Measurements from ENCODE around the gene PNLDC1. TPM values are rescaled to one million over a fixed set of nuclear protein-coding genes. Genes with fewer than 3 reads are reported as not detected.
"Not testable (repeated sequence)": the region's sequence is repeated elsewhere in the genome, so short reads cannot be mapped to it uniquely, and the experiment has no call there.

Gene PNLDC1
- total RNA-seq, 3 donors from 2014 or later: 0.29 to 0.66 TPM; not detected in 1

DNA sequence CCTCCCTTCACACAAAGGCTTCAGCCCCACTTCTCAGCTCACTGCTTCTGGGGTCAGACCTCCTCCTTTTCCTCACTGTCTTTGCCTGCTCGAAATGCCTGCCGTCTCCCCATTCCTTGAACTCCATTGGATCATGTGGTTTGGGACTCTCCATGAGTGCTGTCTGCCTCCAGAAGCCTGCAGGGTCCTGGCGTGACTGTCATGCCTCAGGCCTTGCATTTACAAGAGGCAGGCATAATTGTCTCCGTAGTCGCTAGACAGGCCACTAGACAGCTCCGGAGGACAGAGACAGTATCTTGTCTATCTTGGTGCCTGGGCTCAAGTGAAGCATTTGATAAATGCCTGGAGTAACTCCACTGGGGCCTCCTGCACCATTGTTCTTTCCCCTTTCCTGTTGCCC lies 15.3 kb downstream of the PNLDC1 start:
- H3K4me3 ChIP-seq: no peak overlapping the region
- no peak overlapping the region for H3K27ac ChIP-seq
- TF ChIP-seq, protein P1, sequence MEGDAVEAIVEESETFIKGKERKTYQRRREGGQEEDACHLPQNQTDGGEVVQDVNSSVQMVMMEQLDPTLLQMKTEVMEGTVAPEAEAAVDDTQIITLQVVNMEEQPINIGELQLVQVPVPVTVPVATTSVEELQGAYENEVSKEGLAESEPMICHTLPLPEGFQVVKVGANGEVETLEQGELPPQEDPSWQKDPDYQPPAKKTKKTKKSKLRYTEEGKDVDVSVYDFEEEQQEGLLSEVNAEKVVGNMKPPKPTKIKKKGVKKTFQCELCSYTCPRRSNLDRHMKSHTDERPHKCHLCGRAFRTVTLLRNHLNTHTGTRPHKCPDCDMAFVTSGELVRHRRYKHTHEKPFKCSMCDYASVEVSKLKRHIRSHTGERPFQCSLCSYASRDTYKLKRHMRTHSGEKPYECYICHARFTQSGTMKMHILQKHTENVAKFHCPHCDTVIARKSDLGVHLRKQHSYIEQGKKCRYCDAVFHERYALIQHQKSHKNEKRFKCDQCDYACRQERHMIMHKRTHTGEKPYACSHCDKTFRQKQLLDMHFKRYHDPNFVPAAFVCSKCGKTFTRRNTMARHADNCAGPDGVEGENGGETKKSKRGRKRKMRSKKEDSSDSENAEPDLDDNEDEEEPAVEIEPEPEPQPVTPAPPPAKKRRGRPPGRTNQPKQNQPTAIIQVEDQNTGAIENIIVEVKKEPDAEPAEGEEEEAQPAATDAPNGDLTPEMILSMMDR (IDR thresholded peaks at IDR 0.05): no peak
- no peak for TF ChIP-seq POLR2A (IDR thresholded peaks at IDR 0.05)
- no peak for TF ChIP-seq POLR2AphosphoS5 (IDR thresholded peaks at IDR 0.05)
- no peaks in the 10 kb centered on the region for H3K4me1 ChIP-seq
- intact Hi-C loops (cut with DNase I; ENCODE audit: low total_unique reads): no loop called here
- DNase-seq (ENCODE audit: low spot score in 2 of 2): no peak
- H3K27me3 ChIP-seq: no peaks in the 10 kb centered on the region
- H3K36me3 ChIP-seq: no peaks in the 10 kb centered on the region
- no peaks in the 10 kb centered on the region for H3K9me3 ChIP-seq

DNA sequence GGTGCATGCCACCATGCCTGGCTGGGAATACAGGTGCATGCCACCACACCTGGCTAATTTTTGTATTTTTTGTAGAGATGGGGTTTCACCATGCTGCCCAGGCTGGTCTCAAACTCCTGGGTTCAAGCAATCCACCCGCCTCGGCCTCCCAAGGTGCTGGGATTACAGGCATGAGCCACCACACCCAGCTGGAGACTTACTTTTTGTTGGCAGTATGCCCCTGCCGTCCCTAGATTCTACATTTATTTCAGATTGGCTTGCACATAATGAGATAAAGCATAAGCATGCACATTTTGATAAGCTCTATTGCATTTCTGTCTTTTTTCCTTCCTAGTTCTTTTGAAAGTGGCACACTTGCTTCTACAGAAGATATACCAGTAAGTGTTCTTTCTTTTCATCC lies 16.7 kb downstream of the PNLDC1 start:
- intact Hi-C loops (cut with DNase I; ENCODE audit: low total_unique reads); H3K27ac ChIP-seq; DNase-seq (ENCODE audit: low spot score in 2 of 2): not testable (repeated sequence)

DNA sequence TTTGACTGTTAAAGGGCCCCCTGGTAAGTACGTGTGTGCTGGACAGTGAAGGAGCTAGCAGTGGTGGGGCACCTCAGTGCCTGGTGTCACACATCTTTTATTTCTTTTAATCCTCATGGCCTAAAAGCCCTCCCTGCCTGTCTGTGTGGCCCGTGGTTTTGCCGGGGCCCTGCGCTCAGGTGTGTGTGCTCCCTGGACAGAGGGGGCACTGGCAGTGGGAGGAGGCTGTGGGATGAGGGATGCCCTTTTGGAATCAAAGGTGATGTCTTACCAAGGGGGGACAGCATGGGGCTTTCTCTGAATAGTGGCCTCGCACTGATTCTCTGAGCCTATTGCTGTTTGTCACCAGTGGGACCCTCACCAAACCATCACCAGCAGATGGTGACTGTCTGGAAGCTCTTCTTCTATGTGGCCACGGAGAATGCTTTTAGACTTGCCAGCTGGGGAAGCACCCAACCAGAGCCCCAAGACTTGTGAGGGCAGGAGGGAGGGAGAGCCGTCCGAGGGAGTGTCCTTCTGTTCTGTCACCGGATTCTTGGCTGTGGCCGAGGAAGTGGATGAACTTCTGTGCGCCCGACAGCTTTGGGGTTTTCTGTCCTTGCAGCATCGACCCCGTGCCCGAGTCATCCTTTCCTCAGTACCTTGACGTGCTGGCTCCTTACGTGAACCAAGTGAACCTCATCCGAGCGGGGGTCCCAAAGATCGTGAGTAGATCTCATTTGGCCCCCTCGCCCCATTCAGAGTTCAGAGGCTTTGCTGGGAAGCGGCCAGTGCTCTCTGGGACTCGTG lies 18.1 kb downstream of the PNLDC1 start:
- no peak overlapping the region for H3K27ac ChIP-seq
- H3K9me3 ChIP-seq: no peaks in the 10 kb centered on the region
- H3K4me3 ChIP-seq: no peak overlapping the region
- no peaks in the 10 kb centered on the region for H3K4me1 ChIP-seq
- intact Hi-C loops (cut with DNase I; ENCODE audit: low total_unique reads): no loop called here
- no peaks in the 10 kb centered on the region for H3K27me3 ChIP-seq
- TF ChIP-seq POLR2AphosphoS5 (IDR thresholded peaks at IDR 0.05): no peak
- no peak for TF ChIP-seq POLR2A (IDR thresholded peaks at IDR 0.05)
- TF ChIP-seq, protein P1 (IDR thresholded peaks at IDR 0.05): no peak
- H3K36me3 ChIP-seq: no peaks in the 10 kb centered on the region
- DNase-seq (ENCODE audit: low spot score in 2 of 2): no peak

More for the DNA sequence above, 16.7 kb downstream of the PNLDC1 start:
- not testable (repeated sequence) for H3K27me3 ChIP-seq, H3K4me3 ChIP-seq, H3K9me3 ChIP-seq, H3K4me1 ChIP-seq, H3K36me3 ChIP-seq

DNA sequence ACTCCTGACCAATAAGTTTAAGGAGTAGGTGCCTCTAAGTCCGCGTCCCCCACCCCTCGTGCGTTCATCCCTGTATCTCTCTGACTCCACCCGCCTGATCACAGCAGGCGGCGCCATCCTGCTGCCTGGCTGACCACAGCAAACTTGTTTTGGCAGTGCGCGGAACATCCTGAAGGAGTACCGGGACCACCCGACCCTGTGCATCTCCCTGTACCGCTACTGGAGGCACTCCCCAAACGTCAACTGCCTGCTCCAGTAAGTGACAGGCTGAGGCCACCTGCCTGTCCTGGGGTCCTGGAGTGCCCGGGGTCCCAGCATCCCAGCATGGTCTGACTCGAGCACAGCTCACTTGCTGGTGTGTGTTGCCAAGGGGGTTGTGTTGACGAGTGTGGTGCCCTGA lies 19.0 kb downstream of the PNLDC1 start:
- no peaks in the 10 kb centered on the region for H3K27me3 ChIP-seq
- TF ChIP-seq POLR2AphosphoS5 (IDR thresholded peaks at IDR 0.05) (no peak), POLR2A (IDR thresholded peaks at IDR 0.05) (no peak)
- TF ChIP-seq, protein P1 (IDR thresholded peaks at IDR 0.05): no peak
- H3K36me3 ChIP-seq: no peaks in the 10 kb centered on the region
- no peaks in the 10 kb centered on the region for H3K4me1 ChIP-seq
- no peaks in the 10 kb centered on the region for H3K9me3 ChIP-seq
- no peak for DNase-seq (ENCODE audit: low spot score in 2 of 2)
- no peak overlapping the region for H3K27ac ChIP-seq
- intact Hi-C loops (cut with DNase I; ENCODE audit: low total_unique reads): no loop called here
- H3K4me3 ChIP-seq: no peak overlapping the region

DNA sequence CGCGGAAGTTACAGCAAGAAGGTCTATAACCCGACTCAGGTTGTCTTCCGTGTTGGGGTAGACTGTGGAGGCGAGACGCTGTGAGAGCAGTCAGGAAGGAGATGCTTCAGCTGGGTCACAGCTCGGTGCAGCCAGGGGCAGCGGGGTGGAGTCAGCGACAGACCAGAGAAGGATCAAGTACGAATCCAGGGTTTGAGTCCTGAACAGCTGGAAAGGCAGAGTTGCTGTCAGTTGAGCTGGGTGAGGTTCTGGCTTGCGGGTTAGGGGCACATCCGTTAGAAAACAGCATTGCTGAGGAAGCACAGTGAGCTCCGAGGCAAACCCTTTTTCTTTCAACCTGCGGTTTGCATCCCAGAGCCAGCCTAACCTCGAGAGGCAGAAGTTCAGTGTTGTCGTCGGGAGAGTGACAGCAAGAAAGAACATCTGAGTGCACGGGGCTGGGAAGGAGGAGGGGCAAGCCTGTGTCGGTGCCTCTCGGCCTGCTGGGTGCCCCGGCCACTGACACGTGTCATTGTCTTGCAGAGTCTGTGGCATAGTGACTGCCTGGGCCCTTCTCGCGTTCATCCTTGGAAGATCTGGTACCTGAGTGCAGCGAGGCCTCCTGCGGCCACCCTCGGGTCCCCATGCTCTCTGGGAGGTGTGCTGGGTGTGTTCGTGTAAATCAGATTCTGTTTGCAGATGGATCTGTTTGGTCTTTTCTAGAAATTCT lies 20.0 kb downstream of the PNLDC1 start:
- Histone ChIP-seq H3K36me3 (no peaks in the 10 kb centered on the region), H3K9me3 (no peaks in the 10 kb centered on the region), H3K27ac (no peak overlapping the region), H3K27me3 (no peaks in the 10 kb centered on the region), H3K4me3 (no peak overlapping the region), H3K4me1 (no peaks in the 10 kb centered on the region)
- no peak for DNase-seq (ENCODE audit: low spot score in 2 of 2)
- TF ChIP-seq, protein P1 (IDR thresholded peaks at IDR 0.05): no peak
- TF ChIP-seq POLR2A (IDR thresholded peaks at IDR 0.05) (no peak), POLR2AphosphoS5 (IDR thresholded peaks at IDR 0.05) (no peak)
- intact Hi-C loops (cut with DNase I; ENCODE audit: low total_unique reads): no loop called here
